Tibial artery (tissue), 4 donors: ENCODE data around the gene HSF4.

Experiments used
- DNase-seq, 2 donors: peaks; one replicate each; pipeline ENCODE4 v3.0.0-alpha.2; 2019
- H3K27ac ChIP-seq, 2 donors: fragments of 200-600 bp; sonication (generic) in 1 of 2; 1 replicate in 1 of 2; 2 replicates in 1 of 2; pipeline ENCODE4 v1.5.1; 2018 to 2019; ENCODE audit warnings: mild to moderate bottlenecking in 1 of 2
- H3K27me3 ChIP-seq, 2 donors: fragments of 200-600 bp; sonication (generic) in 1 of 2; one replicate each; pipeline versions ENCODE4 v1.5.1 to v1.6.0; 2016 to 2019
- H3K36me3 ChIP-seq, 3 donors: fragments of 200-600 bp; sonication (generic) in 2 of 3; one replicate each; pipeline ENCODE4 v1.5.1; 2016 to 2019; ENCODE audit warnings: mild to moderate bottlenecking in 2 of 3
- H3K4me1 ChIP-seq, 4 donors: fragments of 200-600 bp; sonication (generic) in 2 of 4; 1 replicate in 3 of 4; 2 replicates in 1 of 4; pipeline ENCODE4 v1.5.1; 2016 to 2019
- H3K4me3 ChIP-seq, 2 donors: fragments of 200-600 bp; sonication (generic) in 1 of 2; 1 replicate in 1 of 2; 2 replicates in 1 of 2; pipeline ENCODE4 v1.5.1; 2018 to 2019; ENCODE audit warnings: mild to moderate bottlenecking in 2 of 2
- H3K9me3 ChIP-seq, 3 donors: fragments of 200-600 bp; sonication (generic) in 1 of 3; one replicate each; pipeline ENCODE4 v1.5.1; 2016 to 2019
- intact Hi-C: fragments of 100-400 bp; cut with DNase I; formaldehyde crosslinking; loops from one replicate; pipeline ENCODE4 v1.15.0; 2023; ENCODE audit warnings: low total_unique reads
- TF ChIP-seq, protein P1 (sequence below), 2 experiments: fragments of 200-600 bp in 1 of 2; fragments of 450-650 bp in 1 of 2; IDR thresholded peaks; one replicate each; pipeline ENCODE4 v1.5.1; 2017 to 2019; ENCODE audit warnings: antibody characterized with exemption in 2 of 2, mild to moderate bottlenecking in 1 of 2, moderate library complexity in 1 of 2

Gene HSF4

DNA sequence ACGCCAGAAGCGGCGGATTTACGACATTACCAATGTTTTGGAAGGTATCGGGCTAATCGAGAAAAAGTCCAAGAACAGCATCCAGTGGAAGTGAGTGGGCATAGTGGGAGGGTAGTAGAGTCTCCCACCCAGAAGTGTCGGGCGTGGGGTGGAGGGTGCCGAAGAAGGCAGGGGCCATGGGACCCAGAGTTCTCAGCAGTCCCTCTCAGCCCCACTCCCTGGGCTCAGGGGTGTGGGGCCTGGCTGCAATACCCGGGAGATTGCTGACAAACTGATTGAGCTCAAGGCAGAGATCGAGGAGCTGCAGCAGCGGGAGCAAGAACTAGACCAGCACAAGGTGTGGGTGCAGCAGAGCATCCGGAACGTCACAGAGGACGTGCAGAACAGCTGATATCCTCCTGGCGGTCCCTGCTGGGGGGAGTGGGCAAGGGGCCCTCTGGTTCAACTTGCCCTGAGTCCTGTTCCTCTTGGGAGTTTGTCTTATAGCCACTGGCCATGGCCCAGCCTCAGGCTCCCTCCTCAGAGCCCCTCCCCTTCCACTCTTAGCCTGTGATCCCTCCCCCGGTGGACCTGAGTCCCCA lies 28.3 kb downstream of the HSF4 start:
- intact Hi-C loops = no loop called here
- no peaks in the 10 kb centered on the region for H3K9me3 ChIP-seq

DNA sequence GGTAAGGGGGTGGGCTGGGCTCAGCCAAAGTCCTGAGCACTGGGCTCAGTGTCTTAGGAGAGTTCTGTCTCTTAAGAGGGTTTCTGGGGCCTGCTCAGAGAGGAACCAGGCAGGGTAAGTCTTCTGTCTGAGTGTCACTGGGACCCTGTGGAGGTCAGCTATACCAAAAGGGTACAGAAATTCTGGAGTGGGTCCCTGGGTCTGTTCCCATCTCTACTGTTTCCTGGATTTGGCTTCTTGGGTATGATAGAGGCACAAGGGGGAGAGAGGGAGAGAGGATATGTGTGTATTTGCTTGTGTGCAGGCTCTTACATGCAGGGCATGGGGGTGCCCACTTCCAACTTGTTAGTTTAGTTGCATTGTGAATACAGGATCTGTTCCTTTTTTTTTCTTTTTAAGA lies 29.0 kb downstream of the HSF4 start:
- DNase-seq = no peak
- H3K4me1 ChIP-seq = peaks cover 12 to 35% (median 25%) of the 10 kb centered on the region in 4 donors
- peaks cover 41 to 56% (median 46%) of the 10 kb centered on the region in 3 donors for H3K36me3 ChIP-seq
- TF ChIP-seq, protein P1, sequence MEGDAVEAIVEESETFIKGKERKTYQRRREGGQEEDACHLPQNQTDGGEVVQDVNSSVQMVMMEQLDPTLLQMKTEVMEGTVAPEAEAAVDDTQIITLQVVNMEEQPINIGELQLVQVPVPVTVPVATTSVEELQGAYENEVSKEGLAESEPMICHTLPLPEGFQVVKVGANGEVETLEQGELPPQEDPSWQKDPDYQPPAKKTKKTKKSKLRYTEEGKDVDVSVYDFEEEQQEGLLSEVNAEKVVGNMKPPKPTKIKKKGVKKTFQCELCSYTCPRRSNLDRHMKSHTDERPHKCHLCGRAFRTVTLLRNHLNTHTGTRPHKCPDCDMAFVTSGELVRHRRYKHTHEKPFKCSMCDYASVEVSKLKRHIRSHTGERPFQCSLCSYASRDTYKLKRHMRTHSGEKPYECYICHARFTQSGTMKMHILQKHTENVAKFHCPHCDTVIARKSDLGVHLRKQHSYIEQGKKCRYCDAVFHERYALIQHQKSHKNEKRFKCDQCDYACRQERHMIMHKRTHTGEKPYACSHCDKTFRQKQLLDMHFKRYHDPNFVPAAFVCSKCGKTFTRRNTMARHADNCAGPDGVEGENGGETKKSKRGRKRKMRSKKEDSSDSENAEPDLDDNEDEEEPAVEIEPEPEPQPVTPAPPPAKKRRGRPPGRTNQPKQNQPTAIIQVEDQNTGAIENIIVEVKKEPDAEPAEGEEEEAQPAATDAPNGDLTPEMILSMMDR (IDR thresholded peaks at IDR 0.05) = no peak
- H3K27me3 ChIP-seq = no peaks in the 10 kb centered on the region
- H3K27ac ChIP-seq = peak overlapping the region in 1 of 2 donors; percentile 75
- intact Hi-C loops = no loop called here
- H3K9me3 ChIP-seq = no peaks in the 10 kb centered on the region
- peak overlapping the region; percentile 68 to 87 for H3K4me3 ChIP-seq

More for the DNA sequence above, 28.3 kb downstream of the HSF4 start:
- Histone ChIP-seq H3K27me3 (no peaks in the 10 kb centered on the region), H3K36me3 (peaks cover 36 to 50% (median 43%) of the 10 kb centered on the region in 3 donors), H3K4me3 (peak overlapping the region; percentile 68 to 87), H3K4me1 (peaks cover 12 to 29% (median 22%) of the 10 kb centered on the region in 4 donors), H3K27ac (peak overlapping the region; percentile 66 to 75)
- TF ChIP-seq, protein P1 (IDR thresholded peaks at IDR 0.05) = no peak
- DNase-seq = no peak

DNA sequence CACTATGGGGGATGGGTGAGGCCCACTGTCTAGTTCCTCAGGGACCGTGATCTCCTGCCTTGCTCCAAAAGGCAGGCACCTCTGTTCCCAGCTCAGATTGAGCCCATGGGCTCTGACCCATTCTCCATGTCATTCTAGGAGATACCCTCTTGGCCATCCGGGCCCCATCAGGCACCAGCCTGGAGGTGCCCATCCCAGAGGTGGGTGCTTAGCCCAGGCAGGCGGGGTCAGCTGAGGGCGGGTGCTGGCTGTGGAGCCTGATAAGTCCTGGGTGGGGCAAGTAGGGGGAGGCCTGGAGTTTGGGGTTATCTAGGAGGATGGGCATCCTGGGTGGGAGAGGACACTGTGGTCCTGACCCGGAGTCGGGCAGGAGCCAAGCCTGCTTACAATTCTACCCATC lies 29.7 kb downstream of the HSF4 start:
- H3K9me3 ChIP-seq = no peaks in the 10 kb centered on the region
- H3K27ac ChIP-seq = no peak overlapping the region
- peaks cover 12 to 42% (median 25%) of the 10 kb centered on the region in 4 donors for H3K4me1 ChIP-seq
- no peak overlapping the region for H3K4me3 ChIP-seq
- peaks cover 41 to 57% (median 46%) of the 10 kb centered on the region in 3 donors for H3K36me3 ChIP-seq
- intact Hi-C loops = no loop called here
- no peaks in the 10 kb centered on the region for H3K27me3 ChIP-seq
- no peak for DNase-seq
- TF ChIP-seq, protein P1 (IDR thresholded peaks at IDR 0.05) = no peak

DNA sequence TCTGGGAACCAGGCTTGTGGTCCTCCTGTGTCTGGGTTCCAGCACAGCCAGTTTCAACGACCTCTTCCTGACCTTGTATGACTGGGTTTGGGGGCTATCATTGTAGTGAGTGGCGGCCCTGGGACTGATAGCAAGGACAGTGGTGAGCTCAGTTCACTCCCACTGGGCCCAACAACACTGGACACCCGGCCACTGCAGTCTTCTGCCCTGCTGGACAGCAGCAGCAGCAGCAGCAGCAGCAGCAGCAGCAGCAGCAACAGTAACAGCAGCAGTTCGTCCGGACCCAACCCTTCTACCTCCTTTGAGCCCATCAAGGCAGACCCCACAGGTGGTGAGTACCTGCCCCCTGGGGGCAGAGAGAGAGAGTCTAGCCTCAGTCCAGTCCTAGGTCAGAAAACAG lies 31.1 kb downstream of the HSF4 start:
- no peaks in the 10 kb centered on the region for H3K9me3 ChIP-seq
- no peaks in the 10 kb centered on the region for H3K27me3 ChIP-seq
- peaks cover 12 to 49% (median 25%) of the 10 kb centered on the region in 4 donors for H3K4me1 ChIP-seq
- TF ChIP-seq, protein P1 (IDR thresholded peaks at IDR 0.05) = no peak
- H3K27ac ChIP-seq = no peak overlapping the region
- intact Hi-C loops = no loop called here
- no peak for DNase-seq
- peaks cover 41 to 59% (median 46%) of the 10 kb centered on the region in 3 donors for H3K36me3 ChIP-seq
- no peak overlapping the region for H3K4me3 ChIP-seq

DNA sequence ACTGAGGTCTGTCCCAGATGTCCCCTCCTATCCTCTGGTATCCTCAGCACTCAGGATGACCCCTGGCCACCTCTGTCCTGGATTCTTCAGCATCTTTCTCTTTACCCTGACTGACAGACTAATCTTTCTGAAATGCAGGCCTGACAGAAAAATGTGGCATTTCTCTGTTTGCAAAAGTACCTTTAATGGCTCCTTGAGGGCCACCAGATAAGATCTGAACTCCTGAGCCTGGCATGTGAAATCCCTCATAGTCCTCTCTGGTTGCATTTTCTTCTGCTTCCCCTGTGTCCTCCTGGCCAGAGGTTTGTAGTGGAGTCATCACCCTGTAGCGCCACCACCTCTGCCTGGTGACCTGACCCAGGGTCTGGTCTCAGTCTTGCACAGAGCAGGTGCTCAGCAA lies 32.3 kb downstream of the HSF4 start:
- H3K4me3 ChIP-seq = no peak overlapping the region
- no peak overlapping the region for H3K27ac ChIP-seq
- peaks cover 12 to 43% (median 19%) of the 10 kb centered on the region in 4 donors for H3K4me1 ChIP-seq
- DNase-seq = no peak
- no peaks in the 10 kb centered on the region for H3K9me3 ChIP-seq
- intact Hi-C loops = no loop called here
- H3K36me3 ChIP-seq = peaks cover 41 to 71% (median 51%) of the 10 kb centered on the region in 3 donors
- TF ChIP-seq, protein P1 (IDR thresholded peaks at IDR 0.05) = no peak
- no peaks in the 10 kb centered on the region for H3K27me3 ChIP-seq
